GM10266 (cell line): Measurements from ENCODE around the gene LHPP.
A peak's percentile ranks its signal among the peaks of the same experiment; 100 is the strongest.

Experiments used
- DNase-seq: peaks from one replicate; pipeline ENCODE4 v3.0.0; 2012; ENCODE audit errors: extremely low spot score
- CTCF ChIP-seq: IDR thresholded peaks from 2 replicates; pipeline ENCODE4 v1.5.1; 2012; ENCODE audit warnings: mild to moderate bottlenecking, low read depth; ENCODE audit not compliant: control insufficient read depth, insufficient read depth; ENCODE audit errors: missing control alignments

LHPP gene

GRCh38 chr10:124627866-124628675 is 166.4 kb downstream of the LHPP start:
- no peak for DNase-seq
- TF ChIP-seq CTCF: no peak

GRCh38 chr10:124628676-124629021 is 167.0 kb downstream of the LHPP start:
- TF ChIP-seq CTCF: no peak
- DNase-seq: no peak

- no peak for TF ChIP-seq CTCF
- no peak for DNase-seq
These were observed 167.8 kb downstream of the LHPP start for GRCh38 chr10:124629415-124629814.

- no peak for TF ChIP-seq CTCF
- no peak for DNase-seq
These were observed 168.2 kb downstream of the LHPP start for GRCh38 chr10:124629842-124630241.

- DNase-seq: no peak
- TF ChIP-seq CTCF: no peak
These were observed 168.9 kb downstream of the LHPP start for GRCh38 chr10:124630551-124630950.

GRCh38 chr10:124632064-124632531 is 170.5 kb downstream of the LHPP start:
- peak; percentile 26 for TF ChIP-seq CTCF
- no peak for DNase-seq

GRCh38 chr10:124632566-124632965 is 170.9 kb downstream of the LHPP start:
- no peak for TF ChIP-seq CTCF
- no peak for DNase-seq
